Stimulated activated CD8-positive, alpha-beta memory T cell treated with anti-CD3 and anti-CD28 coated beads, Interleukin-15, amount 100 ng/mL, for 1 hour (primary cell): ENCODE results near the gene ARHGEF17.

Experiments
- DNase-seq: peaks from one replicate; pipeline ENCODE4 v3.0.0-alpha.2; 2020; ENCODE audit warnings: low read depth

The ARHGEF17 gene

GRCh38 chr11:73291781-73292524 lies 16.1 kb upstream of the ARHGEF17 start:
- no peak for DNase-seq

GRCh38 chr11:73292525-73292894 lies 15.6 kb upstream of the ARHGEF17 start:
- no peak for DNase-seq

- DNase-seq: no peak
Observed at GRCh38 chr11:73293356-73293936, 14.6 kb upstream of the ARHGEF17 start.

- no peak for DNase-seq
Observed at GRCh38 chr11:73294604-73295003, 13.5 kb upstream of the ARHGEF17 start.

GRCh38 chr11:73295241-73295995 lies 12.7 kb upstream of the ARHGEF17 start:
- peak; percentile 60 for DNase-seq

GRCh38 chr11:73295996-73296318 lies 12.1 kb upstream of the ARHGEF17 start:
- no peak for DNase-seq

- DNase-seq: no peak
Observed at GRCh38 chr11:73296501-73297230, 11.4 kb upstream of the ARHGEF17 start.

GRCh38 chr11:73297231-73297590 lies 10.9 kb upstream of the ARHGEF17 start:
- no peak for DNase-seq

GRCh38 chr11:73297702-73298101 lies 10.4 kb upstream of the ARHGEF17 start:
- DNase-seq: no peak

- DNase-seq: no peak
Observed at GRCh38 chr11:73298233-73298632, 9.8 kb upstream of the ARHGEF17 start.

GRCh38 chr11:73299751-73300150 lies 8.3 kb upstream of the ARHGEF17 start:
- DNase-seq: no peak

GRCh38 chr11:73306069-73306841 lies 1.8 kb upstream of the ARHGEF17 start:
- no peak for DNase-seq

GRCh38 chr11:73306977-73307322 lies 1.1 kb upstream of the ARHGEF17 start:
- no peak for DNase-seq

GRCh38 chr11:73307323-73308002 lies 613 bp upstream of the ARHGEF17 start:
- peak; percentile 89 for DNase-seq

GRCh38 chr11:73308961-73309919 lies 1.2 kb downstream of the ARHGEF17 start:
- DNase-seq: no peak

GRCh38 chr11:73310076-73310475 lies 2.0 kb downstream of the ARHGEF17 start:
- DNase-seq: no peak

GRCh38 chr11:73310661-73311393 lies 2.8 kb downstream of the ARHGEF17 start:
- DNase-seq: no peak

GRCh38 chr11:73311394-73311869 lies 3.4 kb downstream of the ARHGEF17 start:
- no peak for DNase-seq

- DNase-seq: no peak
Observed at GRCh38 chr11:73312036-73312435, 4.0 kb downstream of the ARHGEF17 start.
